Coronary artery (tissue), 2 donors: ENCODE measurements around the gene USP30.
A peak's percentile ranks its signal among the peaks of the same experiment; 100 is the strongest.
"Not testable (repeated sequence)": the region's sequence is repeated elsewhere in the genome, so short reads cannot be mapped to it uniquely, and the experiment has no call there.

Experiments used
- DNase-seq: peaks from one replicate; pipeline ENCODE4 v3.0.0-alpha.2; 2017; ENCODE audit warnings: low spot score
- H3K27ac ChIP-seq, 2 donors: fragments of 200-600 bp; sonication (generic); one replicate each; pipeline ENCODE4 v1.5.1; 2016 to 2019
- H3K4me3 ChIP-seq: fragments of 200-600 bp; sonication (generic); 2 replicates; pipeline ENCODE4 v1.5.1; 2016; ENCODE audit warnings: mild to moderate bottlenecking, moderate library complexity
- CTCF ChIP-seq: fragments of 200-600 bp; sonication (generic); IDR thresholded peaks from one replicate; pipeline ENCODE4 v1.5.1; 2019; ENCODE audit warnings: antibody characterized with exemption

Gene USP30

GRCh38 chr12:109016978-109017377 is 35.4 kb upstream of the USP30 start:
- TF ChIP-seq CTCF, result no peak
- no peak overlapping the region for H3K4me3 ChIP-seq
- DNase-seq, result no peak
- H3K27ac ChIP-seq, result no peak overlapping the region

GRCh38 chr12:109018296-109018695 is 34.1 kb upstream of the USP30 start:
- H3K27ac ChIP-seq, result no peak overlapping the region
- DNase-seq, result no peak
- no peak overlapping the region for H3K4me3 ChIP-seq
- no peak for TF ChIP-seq CTCF

GRCh38 chr12:109020146-109020795 is 32.1 kb upstream of the USP30 start:
- Histone ChIP-seq H3K4me3 (no peak overlapping the region), H3K27ac (no peak overlapping the region)
- TF ChIP-seq CTCF, result no peak
- no peak for DNase-seq

GRCh38 chr12:109020796-109021380 is 31.5 kb upstream of the USP30 start, which contains the start of gene SVOP:
SVOP (minus strand) TSS chr12:109021068; CDS start chr12:109020868, 200 bp downstream.
- TF ChIP-seq CTCF, result no peak
- peak within 1 kb of the TSS; percentile 55 for H3K4me3 ChIP-seq
- DNase-seq, result no peak
- H3K27ac ChIP-seq, result no peak within 1 kb of the TSS

GRCh38 chr12:109027767-109028166 is 24.6 kb upstream of the USP30 start:
- no peak overlapping the region for H3K4me3 ChIP-seq
- DNase-seq, result no peak
- TF ChIP-seq CTCF, result no peak
- H3K27ac ChIP-seq, result no peak overlapping the region

- not testable (repeated sequence) for DNase-seq, H3K4me3 ChIP-seq, H3K27ac ChIP-seq
These were observed 23.8 kb upstream of the USP30 start for GRCh38 chr12:109028624-109029023.

GRCh38 chr12:109029411-109029810 is 23.0 kb upstream of the USP30 start:
- Histone ChIP-seq H3K27ac (no peak overlapping the region), H3K4me3 (no peak overlapping the region)
- DNase-seq, result no peak
- no peak for TF ChIP-seq CTCF
